MCF 10A (cell line): ENCODE data around the gene TMCO4. TPM values are rescaled to one million over a fixed set of nuclear protein-coding genes. Genes with fewer than 3 reads are reported as not detected.

Experiments used
- BruUV-seq: library from RNA; stranded (reverse); fragments of 400-500 nt; replicated peaks from 2 replicates; lab custom pipeline; 2021; lab: Mats Ljungman, UMichigan
- CTCF ChIA-PET: fragments of 300-600 bp; sonication (Branson Sonifier 250); formaldehyde crosslinking; extraction: SDS; loops from one replicate; lab custom pipeline; 2021; ENCODE audit warnings: antibody characterized with exemption, inconsistent platforms; lab: Yijun Ruan, JAX
- POLR2A ChIA-PET: fragments of 300-600, 350-650 bp; sonication (Branson Sonifier 250); formaldehyde crosslinking; extraction: SDS; loops from one replicate; lab custom pipeline; 2020; ENCODE audit warnings: antibody characterized with exemption, inconsistent platforms; lab: Yijun Ruan, JAX
- DNase-seq: peaks from one replicate; pipeline ENCODE4 v3.0.0-alpha.2; 2018; ENCODE audit not compliant: unreplicated experiment
- H3K27ac Mint-ChIP-seq: one replicate; pipeline ENCODE4 v1.8.0; 2022; ENCODE audit warnings: mild to moderate bottlenecking, low read depth, mixed read lengths; ENCODE audit not compliant: unreplicated experiment
- H3K27me3 Mint-ChIP-seq: one replicate; pipeline ENCODE4 v1.8.0; 2022; ENCODE audit warnings: mixed read lengths; ENCODE audit not compliant: insufficient read depth, unreplicated experiment
- H3K36me3 Mint-ChIP-seq: one replicate; pipeline ENCODE4 v1.8.0; 2022; ENCODE audit warnings: mild to moderate bottlenecking, moderate library complexity, mixed read lengths; ENCODE audit not compliant: insufficient read depth, unreplicated experiment
- H3K4me1 Mint-ChIP-seq: one replicate; pipeline ENCODE4 v1.8.0; 2022; ENCODE audit warnings: mixed read lengths; ENCODE audit not compliant: insufficient read depth, unreplicated experiment
- H3K4me3 Mint-ChIP-seq: one replicate; pipeline ENCODE4 v1.8.0; 2022; ENCODE audit warnings: mild to moderate bottlenecking, moderate library complexity, mixed read lengths; ENCODE audit not compliant: unreplicated experiment
- H3K9me3 Mint-ChIP-seq: one replicate; pipeline ENCODE4 v1.8.0; 2022; ENCODE audit warnings: mixed read lengths; ENCODE audit not compliant: unreplicated experiment
- intact Hi-C: fragments of 100-400 bp; cut with micrococcal nuclease; formaldehyde crosslinking; loops from 2 replicates; pipeline ENCODE4 v1.14.1; 2022
- total RNA-seq: library from RNA; stranded (reverse); gene quantifications from 2 replicates; pipeline ENCODE4 v1.2.3, GENCODE V29; 2022
- TF ChIP-seq, protein P1 (sequence below): fragments of 200-600 bp; IDR thresholded peaks from one replicate; pipeline ENCODE4 v1.8.0; 2022; ENCODE audit warnings: antibody characterized with exemption, mild to moderate bottlenecking; ENCODE audit not compliant: unreplicated experiment

Gene TMCO4
- total RNA-seq, 1 experiment from 2014 or later = 20.5 TPM

DNA sequence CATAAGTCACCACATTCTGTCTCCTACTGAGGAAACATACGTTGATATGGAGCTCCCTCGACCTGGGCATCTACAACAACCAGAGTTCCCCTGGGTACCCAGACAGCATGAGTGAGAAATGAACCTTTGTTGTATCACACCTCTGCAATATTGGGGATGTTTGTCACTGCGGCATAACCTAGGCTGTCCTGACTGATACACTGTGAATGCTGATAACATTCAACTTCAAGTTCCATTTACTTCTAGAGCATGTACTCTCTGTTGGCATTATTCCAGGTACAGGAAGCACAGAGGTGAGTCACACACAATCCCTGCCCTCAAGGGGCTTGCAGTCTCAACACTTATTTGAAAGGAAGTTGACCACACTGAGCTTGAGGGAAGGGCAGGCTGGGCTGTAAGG lies 69.5 kb downstream of the TMCO4 start:
- intact Hi-C loops = no loop called here
- no peak for DNase-seq
- no peak overlapping the region for H3K27ac Mint-ChIP-seq
- H3K4me3 Mint-ChIP-seq = no peak overlapping the region
- ChIA-PET POLR2A (no interaction called here), CTCF (interaction anchor here (0.7 kb wide), 1 partner anchor 26 kb away, joined by 5 read pairs; no protein-coding TSS in a partner anchor)
- no peaks in the 10 kb centered on the region for H3K4me1 Mint-ChIP-seq
- TF ChIP-seq, protein P1, sequence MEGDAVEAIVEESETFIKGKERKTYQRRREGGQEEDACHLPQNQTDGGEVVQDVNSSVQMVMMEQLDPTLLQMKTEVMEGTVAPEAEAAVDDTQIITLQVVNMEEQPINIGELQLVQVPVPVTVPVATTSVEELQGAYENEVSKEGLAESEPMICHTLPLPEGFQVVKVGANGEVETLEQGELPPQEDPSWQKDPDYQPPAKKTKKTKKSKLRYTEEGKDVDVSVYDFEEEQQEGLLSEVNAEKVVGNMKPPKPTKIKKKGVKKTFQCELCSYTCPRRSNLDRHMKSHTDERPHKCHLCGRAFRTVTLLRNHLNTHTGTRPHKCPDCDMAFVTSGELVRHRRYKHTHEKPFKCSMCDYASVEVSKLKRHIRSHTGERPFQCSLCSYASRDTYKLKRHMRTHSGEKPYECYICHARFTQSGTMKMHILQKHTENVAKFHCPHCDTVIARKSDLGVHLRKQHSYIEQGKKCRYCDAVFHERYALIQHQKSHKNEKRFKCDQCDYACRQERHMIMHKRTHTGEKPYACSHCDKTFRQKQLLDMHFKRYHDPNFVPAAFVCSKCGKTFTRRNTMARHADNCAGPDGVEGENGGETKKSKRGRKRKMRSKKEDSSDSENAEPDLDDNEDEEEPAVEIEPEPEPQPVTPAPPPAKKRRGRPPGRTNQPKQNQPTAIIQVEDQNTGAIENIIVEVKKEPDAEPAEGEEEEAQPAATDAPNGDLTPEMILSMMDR = no peak
- no peaks in the 10 kb centered on the region for H3K9me3 Mint-ChIP-seq
- H3K27me3 Mint-ChIP-seq = no peaks in the 10 kb centered on the region
- BruUV-seq = no TSS peak
- peaks cover 29% of the 10 kb centered on the region for H3K36me3 Mint-ChIP-seq

DNA sequence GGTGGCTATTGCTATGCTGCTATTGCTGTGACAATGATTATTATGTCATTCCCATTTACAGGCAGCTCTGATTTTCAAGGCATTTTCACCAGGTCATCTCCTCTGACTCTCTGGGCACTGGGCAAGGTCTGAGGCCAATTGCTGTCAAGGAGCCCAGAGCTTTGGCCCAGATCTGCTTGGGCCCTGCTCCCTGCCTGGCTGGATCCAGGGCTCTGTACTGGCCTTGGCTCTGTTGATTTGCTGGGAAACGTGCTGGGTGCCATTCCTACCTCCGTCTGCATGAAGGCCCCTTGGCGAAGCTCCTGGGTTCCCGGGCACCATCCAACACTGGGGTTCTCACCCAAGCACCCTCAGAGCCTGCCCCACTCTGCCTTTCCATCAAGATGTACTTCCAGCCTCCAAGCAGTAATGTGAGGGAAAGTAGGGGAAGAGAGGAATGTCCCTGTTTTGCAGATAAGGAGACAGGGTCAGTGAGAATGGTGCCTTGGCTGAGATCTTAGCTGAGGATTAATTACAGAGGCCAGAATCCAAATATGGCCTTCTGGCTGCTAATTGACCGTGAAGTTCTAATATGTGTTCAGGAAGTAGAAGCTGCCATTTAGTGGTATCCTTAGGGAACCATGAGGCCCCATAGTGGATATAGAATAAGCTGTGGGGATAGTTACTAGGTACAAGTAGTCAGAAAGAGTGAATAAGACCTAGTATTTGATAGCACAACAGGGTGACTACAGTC lies 71.1 kb downstream of the TMCO4 start:
- BruUV-seq = no TSS peak
- CTCF ChIA-PET = interaction anchor here (0.5 to 1.9 kb wide), 6 partner anchors 8 to 87 kb away, joined by 3 to 8 read pairs (median 3); no protein-coding TSS in a partner anchor
- Mint-ChIP-seq H3K27me3 (no peaks in the 10 kb centered on the region), H3K4me1 (no peaks in the 10 kb centered on the region), H3K9me3 (no peaks in the 10 kb centered on the region), H3K4me3 (no peak overlapping the region), H3K36me3 (peaks cover 33% of the 10 kb centered on the region), H3K27ac (no peak overlapping the region)
- POLR2A ChIA-PET = interaction anchor here (1.3 to 1.4 kb wide), 2 partner anchors 11 to 15 kb away, joined by 3 to 4 read pairs; no protein-coding TSS in a partner anchor
- TF ChIP-seq, protein P1 = no peak
- DNase-seq = no peak
- intact Hi-C loops = no loop called here

DNA sequence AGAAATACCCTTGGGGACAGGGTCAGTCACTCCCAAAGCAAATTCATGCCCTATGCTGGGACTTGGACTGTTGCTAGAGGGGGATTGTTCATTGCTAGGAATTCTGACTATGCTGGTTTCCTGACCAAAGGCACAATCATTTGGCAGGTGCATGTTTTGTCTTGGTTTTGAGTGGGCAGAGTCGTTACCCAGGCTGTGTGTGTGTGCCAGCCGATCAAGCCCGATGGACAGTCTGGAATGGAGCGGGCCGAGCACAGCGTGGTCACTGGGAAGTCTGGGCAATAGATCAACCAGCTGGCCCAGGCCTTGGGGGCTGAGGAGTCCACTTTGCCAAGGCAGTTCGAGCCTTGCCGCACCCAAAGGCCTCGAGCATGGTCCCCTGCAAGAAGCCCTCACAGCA lies 74.1 kb downstream of the TMCO4 start:
- no peak overlapping the region for H3K27ac Mint-ChIP-seq
- TF ChIP-seq, protein P1 = no peak
- H3K27me3 Mint-ChIP-seq = no peaks in the 10 kb centered on the region
- no peaks in the 10 kb centered on the region for H3K9me3 Mint-ChIP-seq
- H3K36me3 Mint-ChIP-seq = peaks cover 18% of the 10 kb centered on the region
- intact Hi-C loops = no loop called here
- ChIA-PET POLR2A (no interaction called here), CTCF (interaction anchor here (1.7 kb wide), 1 partner anchor 21 kb away, joined by 4 read pairs; no protein-coding TSS in a partner anchor)
- no peak overlapping the region for H3K4me3 Mint-ChIP-seq
- no TSS peak for BruUV-seq
- no peak for DNase-seq
- no peaks in the 10 kb centered on the region for H3K4me1 Mint-ChIP-seq

DNA sequence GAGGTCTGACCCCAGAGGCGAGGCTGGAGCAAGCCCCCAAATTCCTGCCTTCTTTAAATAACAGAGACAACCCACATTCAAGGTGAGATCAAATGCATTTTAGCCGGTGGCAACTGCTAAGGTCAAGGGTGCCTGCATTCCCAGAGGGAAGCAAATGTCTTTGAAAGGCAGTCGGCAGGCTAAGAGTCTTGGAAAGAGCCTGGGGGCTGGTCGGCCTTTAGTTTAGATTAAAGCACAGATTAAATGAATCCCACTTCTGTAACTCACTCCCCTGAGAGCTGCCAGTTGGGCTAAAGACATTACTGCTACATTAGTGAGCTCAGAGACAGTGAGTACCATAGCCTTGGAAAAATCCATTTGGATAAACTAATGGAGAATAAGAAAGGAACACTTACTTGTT lies 75.8 kb downstream of the TMCO4 start:
- BruUV-seq = no TSS peak
- TF ChIP-seq, protein P1 = no peak
- Mint-ChIP-seq H3K4me1 (no peaks in the 10 kb centered on the region), H3K27ac (no peak overlapping the region), H3K4me3 (no peak overlapping the region), H3K36me3 (peaks cover 11% of the 10 kb centered on the region), H3K27me3 (no peaks in the 10 kb centered on the region), H3K9me3 (no peaks in the 10 kb centered on the region)
- no peak for DNase-seq
- intact Hi-C loops = no loop called here
- CTCF ChIA-PET = interaction anchor here (0.6 to 2.0 kb wide), 2 partner anchors 8 to 20 kb away, joined by 3 to 9 read pairs; no protein-coding TSS in a partner anchor
- POLR2A ChIA-PET = no interaction called here
